WTC11 (cell line): ENCODE measurements around the gene HAVCR2. TPM values are rescaled to one million over a fixed set of nuclear protein-coding genes. Genes with fewer than 3 reads are reported as not detected.

Source experiments
- ATAC-seq: fragments of 200-7000 bp; cut with Tn5 transposase; 2 replicates; pipeline ENCODE4 v1.10.0; 2021; ENCODE audit warnings: mild to moderate bottlenecking, moderate library complexity
- CTCF ChIA-PET: fragments of 300-600 bp; sonication (Branson Sonifier 250); formaldehyde crosslinking; loops from one replicate; lab custom pipeline; 2021; ENCODE audit warnings: antibody characterized with exemption; lab: Charles Lee
- POLR2A ChIA-PET: fragments of 350-600 bp; sonication (Branson Sonifier 250); formaldehyde crosslinking; loops from one replicate; lab custom pipeline; 2021; ENCODE audit warnings: antibody characterized with exemption; lab: Charles Lee
- DNase-seq: peaks from one replicate; pipeline ENCODE4 v3.0.0; 2021; ENCODE audit warnings: low spot score
- H3K27ac Mint-ChIP-seq: 2 replicates; pipeline ENCODE4 v1.8.0; 2021; ENCODE audit warnings: mixed read lengths
- H3K27me3 Mint-ChIP-seq: 2 replicates; pipeline ENCODE4 v1.8.0; 2021; ENCODE audit warnings: low read depth, mild to moderate bottlenecking, moderate library complexity, mixed read lengths
- H3K36me3 Mint-ChIP-seq: 2 replicates; pipeline ENCODE4 v1.8.0; 2021; ENCODE audit warnings: mixed read lengths
- H3K4me1 Mint-ChIP-seq: 2 replicates; pipeline ENCODE4 v1.8.0; 2022; ENCODE audit warnings: mixed read lengths
- H3K4me3 Mint-ChIP-seq: 2 replicates; pipeline ENCODE4 v1.8.0; 2021; ENCODE audit warnings: mild to moderate bottlenecking, moderate library complexity, mixed read lengths
- H3K9me3 Mint-ChIP-seq: 2 replicates; pipeline ENCODE4 v1.8.0; 2021; ENCODE audit warnings: mixed read lengths
- ATF3 ChIP-seq: sonication (generic); formaldehyde crosslinking; conservative IDR thresholded peaks from 2 replicates; pipeline ENCODE4 v1.8.1; 2022; ENCODE audit warnings: mild to moderate bottlenecking, missing genetic modification reagents
- CBFB ChIP-seq: sonication (generic); formaldehyde crosslinking; IDR thresholded peaks from 2 replicates; pipeline ENCODE4 v1.8.1; 2022; ENCODE audit warnings: mild to moderate bottlenecking, low read depth, missing genetic modification reagents
- ETV6 ChIP-seq: sonication (generic); formaldehyde crosslinking; IDR thresholded peaks from 2 replicates; pipeline ENCODE4 v1.8.1; 2022; ENCODE audit warnings: mild to moderate bottlenecking, missing genetic modification reagents
- FOXK1 ChIP-seq: sonication (generic); formaldehyde crosslinking; IDR thresholded peaks from 2 replicates; pipeline ENCODE4 v1.8.0; 2022; ENCODE audit warnings: mild to moderate bottlenecking, moderate library complexity, missing genetic modification reagents
- KAT7 ChIP-seq: sonication (generic); formaldehyde crosslinking; IDR thresholded peaks from 2 replicates; pipeline ENCODE4 v1.8.1; 2023; ENCODE audit warnings: missing genetic modification reagents, mild to moderate bottlenecking, borderline replicate concordance
- MXD4 ChIP-seq: fragments of 250-450 bp; sonication (Bioruptor Pico); IDR thresholded peaks from 2 replicates; pipeline ENCODE4 v1.8.0; 2021; ENCODE audit warnings: mild to moderate bottlenecking, moderate library complexity, borderline replicate concordance
- NR1H2 ChIP-seq: sonication (generic); formaldehyde crosslinking; IDR thresholded peaks from 2 replicates; pipeline ENCODE4 v1.9.0; 2021; ENCODE audit warnings: mild to moderate bottlenecking, moderate library complexity, missing genetic modification reagents
- NR3C1 ChIP-seq: sonication (generic); formaldehyde crosslinking; conservative IDR thresholded peaks from 2 replicates; pipeline ENCODE4 v1.8.1; 2023; ENCODE audit warnings: low read depth, mild to moderate bottlenecking, missing genetic modification reagents
- ZBTB43 ChIP-seq: sonication (generic); formaldehyde crosslinking; IDR thresholded peaks from 2 replicates; pipeline ENCODE4 v1.8.1; 2023; ENCODE audit warnings: mild to moderate bottlenecking, missing genetic modification reagents
- ZNF219 ChIP-seq: sonication (generic); formaldehyde crosslinking; IDR thresholded peaks from 2 replicates; pipeline ENCODE4 v1.8.0; 2023; ENCODE audit warnings: missing genetic modification reagents, mild to moderate bottlenecking, borderline replicate concordance
- ZNF317 ChIP-seq: sonication (generic); formaldehyde crosslinking; IDR thresholded peaks from 2 replicates; pipeline ENCODE4 v1.8.1; 2023; ENCODE audit warnings: low read depth, mild to moderate bottlenecking, moderate library complexity, missing genetic modification reagents, borderline replicate concordance
- ZNF396 ChIP-seq: fragments of 250-450 bp; sonication (Bioruptor Pico); IDR thresholded peaks from 2 replicates; pipeline ENCODE4 v1.8.0; 2021; ENCODE audit warnings: mild to moderate bottlenecking, moderate library complexity, borderline replicate concordance
- ZNF416 ChIP-seq: fragments of 250-450 bp; sonication (Bioruptor Pico); IDR thresholded peaks from 2 replicates; pipeline ENCODE4 v1.9.0; 2021; ENCODE audit warnings: mild to moderate bottlenecking, inconsistent platforms
- ZNF425 ChIP-seq: fragments of 250-450 bp; sonication (Bioruptor Pico); conservative IDR thresholded peaks from 2 replicates; pipeline ENCODE4 v1.9.0; 2021; ENCODE audit warnings: mild to moderate bottlenecking
- ZNF512 ChIP-seq: sonication (generic); formaldehyde crosslinking; IDR thresholded peaks from 2 replicates; pipeline ENCODE4 v1.8.1; 2022; ENCODE audit warnings: missing genetic modification reagents, borderline replicate concordance
- total RNA-seq: library from RNA; stranded (reverse); gene quantifications from 3 replicates; pipeline ENCODE4 v1.2.3, GENCODE V29; 2021
- TF ChIP-seq, protein P1 (sequence below): fragments of 200-600 bp; IDR thresholded peaks from 2 replicates; pipeline ENCODE4 v1.8.0; 2022; ENCODE audit warnings: antibody characterized with exemption
- TF ChIP-seq, protein P2 (sequence below): fragments of 250-450 bp; sonication (Bioruptor Pico); IDR thresholded peaks from 2 replicates; pipeline ENCODE4 v1.9.0; 2021; ENCODE audit warnings: moderate library complexity, mild to moderate bottlenecking, inconsistent platforms, borderline replicate concordance
- TF ChIP-seq, protein P3 (sequence below): fragments of 250-450 bp; sonication (Bioruptor Pico); IDR thresholded peaks from 2 replicates; pipeline ENCODE4 v1.8.0; 2021; ENCODE audit warnings: mild to moderate bottlenecking

Gene HAVCR2
- total RNA-seq, 1 experiment from 2014 or later = 0.33 TPM

DNA sequence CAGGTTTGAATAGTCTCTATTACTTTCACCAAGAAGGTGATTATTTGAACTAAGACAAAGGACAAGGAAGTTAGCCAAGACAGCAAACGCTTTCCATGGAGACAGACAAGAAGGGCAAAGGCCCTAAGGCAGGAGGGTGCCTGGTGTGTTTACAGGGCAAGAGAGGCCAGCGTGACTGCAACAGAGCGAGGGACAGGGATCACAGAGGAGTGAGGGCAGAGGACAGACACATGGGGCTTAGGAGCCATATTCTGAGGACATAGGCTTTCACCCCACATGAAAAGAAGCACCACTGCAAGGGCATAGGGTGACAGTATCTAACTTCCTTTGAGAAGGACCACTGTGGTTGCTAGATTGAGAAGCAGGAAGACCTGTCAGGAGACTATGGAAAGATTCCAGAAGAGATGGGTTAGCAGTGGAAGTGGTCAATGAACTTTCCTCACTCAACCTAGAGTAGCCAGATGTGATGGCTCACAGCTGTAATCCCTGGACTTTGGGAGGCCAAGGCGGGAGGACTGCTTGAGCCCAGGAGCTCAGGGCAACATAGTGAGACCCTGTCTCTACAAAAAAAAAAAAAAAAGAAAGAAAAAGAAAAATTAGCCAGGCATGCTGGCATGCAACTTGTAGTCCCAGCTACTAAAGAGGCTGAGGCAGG is 44.9 kb downstream of the HAVCR2 start:
- Mint-ChIP-seq H3K36me3 (no peaks in the 10 kb centered on the region), H3K4me1 (0 out of 2 replicates have a peak, but pooled peaks cover 2% of the 10 kb centered on the region), H3K4me3 (no peak overlapping the region), H3K27me3 (no peaks in the 10 kb centered on the region), H3K27ac (no peak overlapping the region), H3K9me3 (no peaks in the 10 kb centered on the region)
- POLR2A ChIA-PET = interaction anchor here (0.7 kb wide), 1 partner anchor 30 kb away, joined by 3 read pairs; no protein-coding TSS in a partner anchor
- DNase-seq = no peak
- ATAC-seq = no peak
- CTCF ChIA-PET = no interaction called here
- TF ChIP-seq ATF3 (CRISPR knock-in tag) = no peak
- TF ChIP-seq ZNF416 = no peak
- no peak for TF ChIP-seq KAT7
- TF ChIP-seq ETV6 = no peak
- no peak for TF ChIP-seq ZNF317 (CRISPR knock-in tag)
- no peak for TF ChIP-seq ZNF425 (CRISPR knock-in tag)
- TF ChIP-seq NR1H2 (CRISPR knock-in tag) = no peak
- TF ChIP-seq ZNF512 (CRISPR knock-in tag) = no peak
- TF ChIP-seq, protein P1, sequence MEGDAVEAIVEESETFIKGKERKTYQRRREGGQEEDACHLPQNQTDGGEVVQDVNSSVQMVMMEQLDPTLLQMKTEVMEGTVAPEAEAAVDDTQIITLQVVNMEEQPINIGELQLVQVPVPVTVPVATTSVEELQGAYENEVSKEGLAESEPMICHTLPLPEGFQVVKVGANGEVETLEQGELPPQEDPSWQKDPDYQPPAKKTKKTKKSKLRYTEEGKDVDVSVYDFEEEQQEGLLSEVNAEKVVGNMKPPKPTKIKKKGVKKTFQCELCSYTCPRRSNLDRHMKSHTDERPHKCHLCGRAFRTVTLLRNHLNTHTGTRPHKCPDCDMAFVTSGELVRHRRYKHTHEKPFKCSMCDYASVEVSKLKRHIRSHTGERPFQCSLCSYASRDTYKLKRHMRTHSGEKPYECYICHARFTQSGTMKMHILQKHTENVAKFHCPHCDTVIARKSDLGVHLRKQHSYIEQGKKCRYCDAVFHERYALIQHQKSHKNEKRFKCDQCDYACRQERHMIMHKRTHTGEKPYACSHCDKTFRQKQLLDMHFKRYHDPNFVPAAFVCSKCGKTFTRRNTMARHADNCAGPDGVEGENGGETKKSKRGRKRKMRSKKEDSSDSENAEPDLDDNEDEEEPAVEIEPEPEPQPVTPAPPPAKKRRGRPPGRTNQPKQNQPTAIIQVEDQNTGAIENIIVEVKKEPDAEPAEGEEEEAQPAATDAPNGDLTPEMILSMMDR = no peak
- no peak for TF ChIP-seq CBFB
- TF ChIP-seq FOXK1 (CRISPR knock-in tag) = no peak
- TF ChIP-seq, all 79 proteins: peak for 0

GRCh38 chr5:157059891-157060290 is 49.0 kb downstream of the HAVCR2 start:
- Mint-ChIP-seq H3K4me3 (no peak overlapping the region), H3K27me3 (no peaks in the 10 kb centered on the region), H3K27ac (no peak overlapping the region), H3K4me1 (no peaks in the 10 kb centered on the region), H3K36me3 (no peaks in the 10 kb centered on the region), H3K9me3 (no peaks in the 10 kb centered on the region)
- DNase-seq (no peak), ATAC-seq (no peak)
- POLR2A ChIA-PET = no interaction called here
- CTCF ChIA-PET = no interaction called here
- TF ChIP-seq MXD4 (CRISPR knock-in tag) = no peak
- no peak for TF ChIP-seq ZBTB43 (CRISPR knock-in tag)
- no peak for TF ChIP-seq ZNF416

GRCh38 chr5:157059093-157059539 is 49.7 kb downstream of the HAVCR2 start, which contains the start of gene HAVCR1:
TSS of gene HAVCR1 (minus strand) at chr5:157059116. CDS start at chr5:157057943, 1,173 bp downstream.
- ChIA-PET POLR2A (no interaction called here), CTCF (no interaction called here)
- Mint-ChIP-seq H3K27me3 (no peaks in the 10 kb centered on the region), H3K27ac (no peak within 1 kb of the TSS), H3K36me3 (no peaks in the 10 kb centered on the region), H3K9me3 (no peaks in the 10 kb centered on the region), H3K4me3 (no peak within 1 kb of the TSS), H3K4me1 (no peaks in the 10 kb centered on the region)
- ATAC-seq (no peak), DNase-seq (no peak)
- TF ChIP-seq ZNF396 (no peak), KAT7 (no peak), ZNF416 (no peak), ZNF219 (CRISPR knock-in tag) (no peak), NR3C1 (CRISPR knock-in tag) (no peak)
- TF ChIP-seq, protein P2, sequence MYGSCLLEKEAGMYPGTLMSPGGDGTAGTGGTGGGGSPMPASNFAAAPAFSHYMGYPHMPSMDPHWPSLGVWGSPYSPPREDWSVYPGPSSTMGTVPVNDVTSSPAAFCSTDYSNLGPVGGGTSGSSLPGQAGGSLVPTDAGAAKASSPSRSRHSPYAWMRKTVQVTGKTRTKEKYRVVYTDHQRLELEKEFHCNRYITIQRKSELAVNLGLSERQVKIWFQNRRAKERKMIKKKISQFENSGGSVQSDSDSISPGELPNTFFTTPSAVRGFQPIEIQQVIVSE (CRISPR knock-in tag) = no peak
- TF ChIP-seq, protein P3, sequence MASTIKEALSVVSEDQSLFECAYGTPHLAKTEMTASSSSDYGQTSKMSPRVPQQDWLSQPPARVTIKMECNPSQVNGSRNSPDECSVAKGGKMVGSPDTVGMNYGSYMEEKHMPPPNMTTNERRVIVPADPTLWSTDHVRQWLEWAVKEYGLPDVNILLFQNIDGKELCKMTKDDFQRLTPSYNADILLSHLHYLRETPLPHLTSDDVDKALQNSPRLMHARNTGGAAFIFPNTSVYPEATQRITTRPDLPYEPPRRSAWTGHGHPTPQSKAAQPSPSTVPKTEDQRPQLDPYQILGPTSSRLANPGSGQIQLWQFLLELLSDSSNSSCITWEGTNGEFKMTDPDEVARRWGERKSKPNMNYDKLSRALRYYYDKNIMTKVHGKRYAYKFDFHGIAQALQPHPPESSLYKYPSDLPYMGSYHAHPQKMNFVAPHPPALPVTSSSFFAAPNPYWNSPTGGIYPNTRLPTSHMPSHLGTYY (CRISPR knock-in tag) = no peak
